ENCODE measurements around the gene SHISA9.

Gene SHISA9

DNA sequence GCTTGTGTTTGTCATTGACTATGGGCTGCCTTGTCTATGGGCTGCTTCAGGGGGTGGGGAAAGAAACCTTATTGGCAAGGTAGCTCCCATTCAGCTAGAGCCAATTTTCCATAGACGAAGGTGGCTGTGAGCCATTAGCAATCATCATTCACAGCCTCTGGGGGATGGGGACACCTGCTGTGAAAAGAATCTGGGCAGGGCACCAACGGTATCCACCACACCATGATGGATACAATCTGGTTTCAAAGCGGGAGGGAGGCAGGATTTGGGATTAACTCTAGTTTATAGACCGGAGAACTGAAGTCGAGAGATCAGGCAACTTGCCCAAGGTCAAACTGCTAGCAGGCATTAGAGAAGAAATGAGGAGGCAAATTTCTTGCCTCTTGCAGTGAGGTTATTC is 182.3 kb downstream of the SHISA9 start:
- no peak for DNase-seq

DNA sequence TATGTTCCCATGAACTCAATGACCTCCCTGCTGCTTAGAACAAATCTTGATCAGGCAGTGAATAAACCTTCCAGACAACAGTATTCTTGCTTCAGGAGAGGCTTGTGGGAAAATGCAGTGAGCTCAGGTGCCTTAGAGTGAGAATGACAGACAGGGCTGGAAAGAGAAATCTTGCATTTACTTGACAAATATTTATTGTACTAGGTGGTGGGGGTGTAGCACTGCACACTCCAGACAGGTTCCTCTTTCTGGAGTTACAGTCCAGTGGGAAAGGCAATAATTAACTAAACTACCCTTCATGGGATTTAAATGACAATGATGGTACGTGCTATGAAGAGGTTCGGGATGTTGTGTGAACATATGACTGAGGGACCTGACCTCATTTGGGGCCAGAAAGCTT is 182.9 kb downstream of the SHISA9 start:
- no peak for DNase-seq

DNA sequence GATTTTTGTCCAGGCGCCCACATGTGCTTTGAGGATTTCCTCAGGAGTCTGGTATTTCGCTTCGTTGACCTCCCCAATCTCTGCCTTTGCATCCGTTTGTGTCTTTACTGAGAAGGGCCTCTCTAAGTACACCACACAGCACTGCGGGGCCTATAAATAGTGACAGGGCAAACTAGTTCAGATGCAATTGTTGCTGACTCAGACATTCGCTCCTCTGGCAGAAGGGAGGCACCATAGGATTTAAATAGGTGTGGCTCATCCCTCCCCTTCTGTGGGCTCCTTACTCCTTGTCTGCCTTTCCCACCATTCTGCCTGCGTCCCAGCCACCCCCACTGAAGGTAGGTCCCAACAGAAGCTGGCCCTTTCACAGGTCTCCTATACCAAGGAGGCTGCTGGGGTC is 192.3 kb downstream of the SHISA9 start:
- no peak for DNase-seq

DNA sequence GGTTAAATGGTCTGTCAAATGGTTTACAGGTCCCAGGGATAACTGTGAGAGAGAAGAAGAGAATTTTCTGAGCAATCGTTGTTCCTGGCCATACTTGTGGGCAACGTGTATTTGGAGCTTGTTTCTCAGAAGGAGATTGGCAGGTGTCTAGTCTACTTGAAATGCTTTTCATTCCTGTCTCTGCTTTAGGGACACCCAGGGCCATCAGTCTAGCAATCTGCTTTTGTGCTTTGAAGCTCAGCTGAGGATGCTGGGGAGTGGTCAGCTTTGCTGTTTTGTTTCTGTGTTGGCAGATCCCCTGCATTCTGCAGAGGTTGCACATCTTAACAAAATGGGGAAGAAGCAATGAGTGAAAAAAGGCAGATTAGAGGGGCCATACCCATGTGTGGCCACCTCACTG is 193.7 kb downstream of the SHISA9 start:
- DNase-seq = no peak

GRCh38 chr16:13098536-13098935 is 197.1 kb downstream of the SHISA9 start:
- no peak for DNase-seq

GRCh38 chr16:13099822-13100221 is 198.4 kb downstream of the SHISA9 start:
- DNase-seq = no peak

DNA sequence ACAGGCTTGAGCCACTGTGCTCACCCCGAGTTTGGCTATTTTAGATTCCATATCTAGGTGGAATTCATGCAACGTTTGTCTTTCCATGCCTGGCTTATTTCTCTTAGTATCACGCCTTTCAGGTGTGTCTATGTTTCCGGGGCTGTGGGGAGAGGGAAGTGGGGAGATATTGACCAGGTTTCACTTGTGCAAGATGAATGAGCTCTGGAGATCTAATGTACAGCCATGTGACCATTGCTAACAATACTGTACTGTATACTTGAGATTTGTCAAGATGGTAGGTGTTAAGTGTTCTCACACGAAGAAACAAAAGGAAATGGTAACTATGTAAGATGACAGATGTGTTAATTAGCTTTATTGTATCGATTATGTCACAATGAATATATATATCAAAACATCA is 199.6 kb downstream of the SHISA9 start:
- DNase-seq = no peak

- no peak for DNase-seq
Measured at GRCh38 chr16:13101828-13102227, 200.4 kb downstream of the SHISA9 start.

- DNase-seq = no peak
Measured at GRCh38 chr16:13102401-13102800, 201.0 kb downstream of the SHISA9 start.

DNA sequence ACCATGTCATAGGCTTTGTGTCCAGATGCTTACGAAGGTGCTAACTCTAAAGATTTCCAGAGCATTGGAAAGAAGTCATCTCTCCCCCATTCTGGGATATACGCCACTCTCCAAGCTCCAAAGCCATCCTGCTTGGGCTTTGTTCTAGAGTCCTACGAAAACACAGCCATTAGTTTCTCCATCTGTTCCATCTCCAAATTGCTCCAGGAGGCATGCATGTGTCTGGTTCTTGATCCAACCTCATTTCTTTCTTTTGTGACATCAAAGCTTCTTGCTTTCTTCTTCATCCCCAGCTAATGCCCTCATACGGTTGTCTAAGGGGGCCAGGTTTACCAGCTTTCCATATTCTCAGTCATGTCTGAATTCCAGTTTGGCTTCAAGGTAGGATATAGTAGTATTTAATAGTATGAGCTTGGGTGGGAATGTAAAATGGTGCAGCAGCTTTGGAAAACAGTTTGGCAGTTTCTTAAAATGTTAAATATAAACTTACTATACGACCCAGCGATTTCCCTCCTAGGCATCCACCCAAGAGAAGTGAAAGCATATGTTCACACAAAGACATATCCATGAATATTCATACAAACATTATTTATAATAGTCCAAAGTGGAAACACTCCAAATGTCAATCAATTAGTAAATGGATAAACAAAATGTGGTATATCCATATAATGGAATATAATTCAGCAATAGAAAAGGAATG is 202.6 kb downstream of the SHISA9 start:
- DNase-seq = no peak

DNA sequence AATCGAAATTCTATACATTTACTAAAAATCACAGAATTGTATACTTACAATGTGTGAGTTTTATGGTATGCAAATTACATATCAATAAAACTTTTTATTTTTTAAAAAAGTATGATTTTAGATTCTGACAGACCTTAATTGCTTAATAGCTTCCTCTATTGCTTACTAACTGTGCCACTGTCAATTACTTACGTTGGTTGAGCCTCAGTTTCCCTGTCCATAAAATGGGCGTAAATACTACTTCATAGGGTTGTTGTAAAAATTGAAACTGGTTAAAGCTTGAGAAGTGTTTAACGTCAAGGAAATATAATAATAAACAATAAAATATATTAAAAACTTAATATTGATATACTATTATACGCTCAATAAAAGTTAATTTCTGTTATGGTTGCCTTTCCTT is 203.4 kb downstream of the SHISA9 start:
- no peak for DNase-seq

- DNase-seq = no peak
Measured at GRCh38 chr16:13105427-13105826, 204.0 kb downstream of the SHISA9 start.

GRCh38 chr16:13106464-13106863 is 205.1 kb downstream of the SHISA9 start:
- no peak for DNase-seq

DNA sequence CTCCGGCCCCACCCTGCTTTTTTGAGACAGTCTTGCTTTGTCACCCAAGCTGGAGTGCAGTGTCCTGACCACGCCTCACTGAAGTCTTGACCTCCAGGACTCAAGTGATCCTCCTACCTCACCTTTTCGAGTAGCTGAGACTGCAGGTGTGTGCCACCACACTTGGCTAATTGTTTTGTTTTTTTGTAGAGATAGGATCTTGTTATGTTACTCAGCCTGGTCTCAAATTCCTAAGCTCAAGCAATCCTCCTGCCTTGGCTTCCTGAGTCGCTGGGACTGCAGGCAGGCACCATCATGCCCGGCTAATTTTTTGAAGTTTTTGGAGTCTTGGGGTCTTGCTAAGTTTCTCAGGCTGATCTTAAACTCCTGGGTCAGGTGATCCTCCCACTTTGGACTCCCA is 206.7 kb downstream of the SHISA9 start:
- no peak for DNase-seq

GRCh38 chr16:13109171-13109570 is 207.8 kb downstream of the SHISA9 start:
- DNase-seq = no peak

DNA sequence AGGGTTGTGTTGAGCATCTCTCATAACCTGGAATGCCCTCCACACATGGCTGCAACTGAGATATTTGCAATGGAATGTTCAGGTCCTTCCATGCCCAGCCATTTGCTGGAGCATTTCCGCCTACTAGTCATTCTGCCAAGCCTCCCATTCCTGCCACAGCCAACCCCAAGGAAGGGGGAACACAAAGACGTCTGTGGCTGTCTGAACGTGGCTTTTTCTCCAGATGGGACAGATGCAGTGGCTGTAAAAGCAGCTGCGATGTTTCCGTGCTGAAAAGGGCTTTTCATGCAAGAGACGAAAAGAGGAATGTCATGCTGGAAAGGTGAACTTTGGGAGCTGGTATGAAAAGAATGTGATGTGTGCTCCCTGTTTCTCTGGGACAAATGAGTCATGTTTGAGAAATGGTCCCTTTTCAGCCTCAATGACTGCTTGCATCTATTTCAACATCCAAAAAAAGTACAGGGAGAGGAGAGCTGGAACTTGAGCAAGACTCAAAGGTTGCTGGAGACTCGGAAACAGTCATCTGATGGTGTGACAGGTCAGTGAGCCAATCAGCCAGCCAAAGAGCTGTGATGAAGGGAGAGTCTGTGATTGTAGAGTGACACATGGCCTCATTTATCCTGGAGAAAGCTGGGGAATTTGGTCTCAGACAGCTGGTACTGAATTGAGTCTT is 208.9 kb downstream of the SHISA9 start:
- DNase-seq = no peak

- no peak for DNase-seq
Measured at GRCh38 chr16:13111747-13112146, 210.3 kb downstream of the SHISA9 start.

- no peak for DNase-seq
Measured at GRCh38 chr16:13113741-13114140, 212.3 kb downstream of the SHISA9 start.

DNA sequence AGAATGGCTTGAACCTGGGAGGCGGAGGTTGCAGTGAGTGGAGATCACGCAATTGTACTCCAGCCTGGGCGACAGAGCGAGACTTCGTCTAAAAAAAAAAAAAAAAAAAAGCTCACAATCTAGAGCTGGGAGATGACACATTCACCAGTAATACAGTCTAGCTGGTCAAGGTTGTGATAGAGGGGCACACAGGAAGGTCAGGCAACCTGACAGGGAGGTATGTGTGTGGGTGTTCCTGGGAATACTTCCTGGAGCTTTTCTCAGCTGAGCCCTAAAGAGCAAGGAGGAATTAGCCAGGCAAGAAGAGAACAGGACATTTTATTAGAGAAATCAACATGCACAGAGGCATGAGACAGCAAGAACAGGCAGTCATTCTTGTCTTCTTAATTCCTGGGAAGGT is 216.7 kb downstream of the SHISA9 start:
- no peak for DNase-seq

- DNase-seq = no peak
Measured at GRCh38 chr16:13120091-13120490, 218.7 kb downstream of the SHISA9 start.

DNA sequence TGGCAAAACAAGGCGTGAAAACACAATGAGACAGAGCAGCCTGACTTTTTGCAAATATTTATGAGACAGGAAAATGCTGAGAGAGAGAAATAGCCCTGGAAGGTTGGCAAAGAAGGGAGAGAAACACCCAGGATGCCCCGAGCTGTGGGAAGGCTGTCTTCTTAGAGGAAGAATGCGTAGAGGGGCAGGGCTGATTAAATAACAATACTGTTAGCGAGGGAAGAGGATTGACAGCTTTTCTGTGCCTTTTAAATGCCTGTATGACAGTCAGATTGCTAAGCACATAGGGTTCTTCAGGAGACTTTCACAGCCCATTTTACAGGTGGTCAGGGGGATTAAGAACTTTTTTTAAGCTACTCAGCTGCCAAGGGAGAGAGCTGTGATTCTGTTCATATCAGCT is 219.2 kb downstream of the SHISA9 start:
- DNase-seq = no peak

DNA sequence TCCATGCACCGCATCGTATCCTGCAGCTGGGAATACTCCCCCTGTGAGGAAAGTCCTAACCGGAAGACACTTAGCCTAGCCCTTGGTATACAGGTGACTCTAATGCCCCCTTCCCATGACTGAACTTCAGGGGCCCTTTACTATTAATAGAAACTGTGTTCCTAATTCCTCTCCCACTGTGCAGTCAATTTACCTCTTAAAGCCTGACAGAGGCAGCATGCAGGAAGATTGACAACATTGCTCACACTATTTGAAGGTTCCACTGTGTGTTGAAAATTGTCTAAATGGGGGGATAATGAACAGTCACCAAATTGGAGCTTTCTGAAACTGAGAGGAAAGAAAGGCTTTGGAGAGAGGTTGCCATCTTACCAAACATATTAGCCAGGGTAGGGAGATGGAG is 222.6 kb downstream of the SHISA9 start:
- DNase-seq = no peak

- DNase-seq = no peak
Measured at GRCh38 chr16:13127144-13127543, 225.7 kb downstream of the SHISA9 start.

DNA sequence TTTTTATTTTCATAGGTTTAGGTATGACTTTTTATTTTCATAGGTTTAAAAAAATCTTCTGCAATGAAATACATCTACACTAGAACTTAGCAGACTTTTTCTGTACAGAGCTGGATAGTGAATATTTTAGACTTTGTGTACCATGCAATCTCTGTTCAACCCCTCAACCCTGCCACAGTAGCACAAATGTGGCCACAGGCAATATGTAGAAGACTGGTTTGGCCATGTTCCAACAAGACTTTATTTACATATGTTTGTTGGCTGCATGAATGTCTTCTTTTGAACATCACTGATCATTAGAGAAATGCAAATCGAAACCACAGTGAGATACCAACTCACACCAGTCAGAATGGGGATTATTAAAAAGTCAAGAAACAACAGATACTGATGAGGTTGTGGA is 229.2 kb downstream of the SHISA9 start:
- no peak for DNase-seq

- DNase-seq = no peak
Measured at GRCh38 chr16:13134836-13135235, 233.4 kb downstream of the SHISA9 start.

Data from NCI-H510A (cell line).